ENCODE data around the gene SDHA. TPM values are rescaled to one million over a fixed set of nuclear protein-coding genes. Genes with fewer than 3 reads are reported as not detected.

SDHA gene
- total RNA-seq, 1 experiment from 2014 or later = 163 TPM

DNA sequence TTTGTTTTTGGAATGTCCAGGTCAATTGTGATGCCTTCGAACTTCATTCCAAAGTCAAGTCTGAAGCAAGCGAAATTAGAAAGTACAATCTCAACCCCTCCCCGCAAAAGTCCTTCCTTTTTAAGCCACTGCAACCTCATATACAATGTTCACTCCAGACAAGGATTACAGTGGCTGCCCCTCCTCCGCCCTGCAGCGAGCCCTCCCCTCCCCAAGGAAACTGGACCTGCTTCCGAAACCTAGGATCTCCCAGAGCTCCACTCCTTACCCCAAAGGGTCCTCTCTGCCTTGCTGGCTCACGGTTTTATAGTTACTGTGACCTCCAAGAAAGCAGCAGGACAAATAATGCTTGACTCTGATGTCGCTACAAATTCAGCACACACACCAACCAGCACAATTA lies 16.4 kb upstream of the SDHA start:
- no peaks in the 10 kb centered on the region for H4K20me1 ChIP-seq (ENCODE audit: low read length)
- no peak overlapping the region for H3K4me2 ChIP-seq (ENCODE audit: low read length)
- BruUV-seq (replicated peaks) = no TSS peak
- ChIA-PET CTCF (no interaction called here), POLR2A (ENCODE audit: unreplicated experiment) (no interaction called here)
- peaks cover 14% of the 10 kb centered on the region; the same call in 1 of the 2 replicates for H3K36me3 ChIP-seq (ENCODE audit: low read depth, low read length)
- no peaks in the 10 kb centered on the region for H3K9me3 ChIP-seq (ENCODE audit: low read length)
- peaks cover 5% of the 10 kb centered on the region; the same call in 1 of the 2 replicates for H3K4me1 ChIP-seq (ENCODE audit: insufficient read depth, low read length)
- DNase-seq (no peak), ATAC-seq (no peak)
- peaks cover 14% of the 10 kb centered on the region for H3K79me2 ChIP-seq (ENCODE audit: low read length)
- no peaks in the 10 kb centered on the region for H3K27me3 ChIP-seq (ENCODE audit: low read length)
- no peak overlapping the region for H2AFZ ChIP-seq (ENCODE audit: low read length)
- H3K27ac ChIP-seq (ENCODE audit: low read length) = no peak overlapping the region
- no peak overlapping the region for H3K9ac ChIP-seq (ENCODE audit: low read length)
- TF ChIP-seq EZH2phosphoT487 (IDR thresholded peaks at IDR 0.05; ENCODE audit: borderline replicate concordance, low read length) (no peak), EZH2 (IDR thresholded peaks at IDR 0.05; ENCODE audit: low read length, unreplicated experiment) (no peak)
- TF ChIP-seq, protein P1, sequence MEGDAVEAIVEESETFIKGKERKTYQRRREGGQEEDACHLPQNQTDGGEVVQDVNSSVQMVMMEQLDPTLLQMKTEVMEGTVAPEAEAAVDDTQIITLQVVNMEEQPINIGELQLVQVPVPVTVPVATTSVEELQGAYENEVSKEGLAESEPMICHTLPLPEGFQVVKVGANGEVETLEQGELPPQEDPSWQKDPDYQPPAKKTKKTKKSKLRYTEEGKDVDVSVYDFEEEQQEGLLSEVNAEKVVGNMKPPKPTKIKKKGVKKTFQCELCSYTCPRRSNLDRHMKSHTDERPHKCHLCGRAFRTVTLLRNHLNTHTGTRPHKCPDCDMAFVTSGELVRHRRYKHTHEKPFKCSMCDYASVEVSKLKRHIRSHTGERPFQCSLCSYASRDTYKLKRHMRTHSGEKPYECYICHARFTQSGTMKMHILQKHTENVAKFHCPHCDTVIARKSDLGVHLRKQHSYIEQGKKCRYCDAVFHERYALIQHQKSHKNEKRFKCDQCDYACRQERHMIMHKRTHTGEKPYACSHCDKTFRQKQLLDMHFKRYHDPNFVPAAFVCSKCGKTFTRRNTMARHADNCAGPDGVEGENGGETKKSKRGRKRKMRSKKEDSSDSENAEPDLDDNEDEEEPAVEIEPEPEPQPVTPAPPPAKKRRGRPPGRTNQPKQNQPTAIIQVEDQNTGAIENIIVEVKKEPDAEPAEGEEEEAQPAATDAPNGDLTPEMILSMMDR (conservative IDR thresholded peaks at IDR 0.05; ENCODE audit: low read depth, low read length) = no peak
- intact Hi-C loops (cut with micrococcal nuclease) = no loop called here
- H3K9me2 ChIP-seq (replicated peaks; ENCODE audit: low read length) = no peaks in the 10 kb centered on the region
- H3K4me3 ChIP-seq (ENCODE audit: low read length) = no peak overlapping the region
- H3F3A ChIP-seq (ENCODE audit: low read length, unreplicated experiment) = no peaks in the 10 kb centered on the region

DNA sequence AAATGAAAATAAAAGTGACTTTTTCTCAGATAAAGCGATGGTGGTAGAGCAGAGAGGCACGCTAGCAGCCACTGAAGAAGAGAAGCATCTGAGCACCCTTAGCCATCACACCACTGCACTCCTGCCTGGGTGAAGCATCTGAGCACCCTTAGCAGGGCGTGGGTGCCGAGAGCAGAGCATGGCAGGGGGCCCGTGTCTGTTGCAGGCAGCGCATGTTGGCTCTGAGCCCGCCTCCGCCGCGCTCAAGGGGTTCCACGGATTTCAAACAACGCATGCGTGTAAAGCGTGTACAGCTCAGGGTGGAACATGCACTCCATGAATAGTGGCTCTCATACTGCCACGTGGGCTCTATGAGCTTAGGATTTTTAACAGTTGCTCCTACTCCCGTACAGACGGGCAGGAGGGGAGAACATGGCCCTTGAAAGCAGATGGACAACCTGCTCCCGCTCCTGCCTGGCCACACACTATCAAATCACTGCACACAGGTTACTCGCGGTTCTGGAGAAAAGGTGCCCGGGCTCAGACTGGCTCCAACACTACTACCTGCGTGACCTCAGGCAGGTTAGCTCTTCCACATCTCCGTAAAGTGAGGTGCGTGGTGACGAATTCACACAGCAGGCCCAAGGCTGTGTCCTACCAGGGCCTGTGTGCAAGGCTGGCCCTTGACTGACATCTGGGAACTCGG lies 14.7 kb upstream of the SDHA start:
- peaks cover 14% of the 10 kb centered on the region; the same call in 1 of the 2 replicates for H3K36me3 ChIP-seq (ENCODE audit: low read depth, low read length)
- no peak overlapping the region for H3K27ac ChIP-seq (ENCODE audit: low read length)
- peaks cover 22% of the 10 kb centered on the region for H3K4me1 ChIP-seq (ENCODE audit: insufficient read depth, low read length)
- intact Hi-C loops (cut with micrococcal nuclease) = no loop called here
- H3K4me2 ChIP-seq (ENCODE audit: low read length) = no peak overlapping the region
- ChIA-PET POLR2A (ENCODE audit: unreplicated experiment) (no interaction called here), CTCF (no interaction called here)
- DNase-seq (no peak), ATAC-seq (no peak)
- H4K20me1 ChIP-seq (ENCODE audit: low read length) = no peaks in the 10 kb centered on the region
- H3K9me2 ChIP-seq (replicated peaks; ENCODE audit: low read length) = no peaks in the 10 kb centered on the region
- no peak overlapping the region for H3K9ac ChIP-seq (ENCODE audit: low read length)
- peaks cover 31% of the 10 kb centered on the region for H3K79me2 ChIP-seq (ENCODE audit: low read length)
- no peak for TF ChIP-seq EZH2 (IDR thresholded peaks at IDR 0.05; ENCODE audit: low read length, unreplicated experiment)
- no peak for TF ChIP-seq EZH2phosphoT487 (IDR thresholded peaks at IDR 0.05; ENCODE audit: borderline replicate concordance, low read length)
- TF ChIP-seq, protein P1 (conservative IDR thresholded peaks at IDR 0.05; ENCODE audit: low read depth, low read length) = no peak
- no peak overlapping the region for H2AFZ ChIP-seq (ENCODE audit: low read length)
- no TSS peak for BruUV-seq (replicated peaks)
- no peaks in the 10 kb centered on the region for H3K27me3 ChIP-seq (ENCODE audit: low read length)
- no peaks in the 10 kb centered on the region for H3F3A ChIP-seq (ENCODE audit: low read length, unreplicated experiment)
- H3K9me3 ChIP-seq (ENCODE audit: low read length) = no peaks in the 10 kb centered on the region
- H3K4me3 ChIP-seq (ENCODE audit: low read length) = no peak overlapping the region

DNA sequence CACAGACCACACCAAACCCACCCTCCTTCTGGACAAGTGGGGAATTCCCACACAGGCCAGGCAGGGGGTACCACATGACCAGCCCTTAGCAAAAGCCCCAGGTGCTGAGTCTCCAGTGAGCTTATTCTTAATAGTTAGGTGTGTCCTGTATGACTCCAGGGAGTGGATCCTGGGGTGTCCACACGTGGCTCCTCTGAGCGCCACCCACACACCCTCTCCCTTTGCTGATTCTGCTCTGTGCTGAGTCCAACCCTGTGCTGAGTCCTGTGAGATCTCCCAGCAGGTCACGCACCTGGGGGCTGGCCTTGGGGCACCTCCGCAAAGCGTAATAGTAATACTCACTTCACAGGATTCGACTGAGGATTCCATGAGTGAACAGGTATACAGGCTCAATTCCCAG lies 14.1 kb upstream of the SDHA start:
- Histone ChIP-seq H3F3A (ENCODE audit: low read length, unreplicated experiment) (no peaks in the 10 kb centered on the region), H3K27ac (ENCODE audit: low read length) (no peak overlapping the region), H4K20me1 (ENCODE audit: low read length) (peaks cover 4% of the 10 kb centered on the region; the same call in 1 of the 2 replicates), H3K79me2 (ENCODE audit: low read length) (peaks cover 37% of the 10 kb centered on the region), H3K4me2 (ENCODE audit: low read length) (no peak overlapping the region), H3K36me3 (ENCODE audit: low read depth, low read length) (peaks cover 14% of the 10 kb centered on the region; the same call in 1 of the 2 replicates), H2AFZ (ENCODE audit: low read length) (no peak overlapping the region), H3K4me3 (ENCODE audit: low read length) (no peak overlapping the region), H3K4me1 (ENCODE audit: insufficient read depth, low read length) (peaks cover 25% of the 10 kb centered on the region), H3K9ac (ENCODE audit: low read length) (no peak overlapping the region), H3K27me3 (ENCODE audit: low read length) (no peaks in the 10 kb centered on the region), H3K9me2 (replicated peaks; ENCODE audit: low read length) (no peaks in the 10 kb centered on the region), H3K9me3 (ENCODE audit: low read length) (no peaks in the 10 kb centered on the region)
- DNase-seq (no peak), ATAC-seq (no peak)
- CTCF ChIA-PET = no interaction called here
- POLR2A ChIA-PET (ENCODE audit: unreplicated experiment) = no interaction called here
- TF ChIP-seq, protein P1 (conservative IDR thresholded peaks at IDR 0.05; ENCODE audit: low read depth, low read length) = no peak
- TF ChIP-seq EZH2phosphoT487 (IDR thresholded peaks at IDR 0.05; ENCODE audit: borderline replicate concordance, low read length) (no peak), EZH2 (IDR thresholded peaks at IDR 0.05; ENCODE audit: low read length, unreplicated experiment) (no peak)
- intact Hi-C loops (cut with micrococcal nuclease) = no loop called here
- no TSS peak for BruUV-seq (replicated peaks)
